GM11168 (cell line): ENCODE data around the gene SCAMP5.

ENCODE experiments used
- in situ Hi-C: fragments of 300-500 bp; cut with MboI; formaldehyde crosslinking; loops from one replicate; pipeline ENCODE4 v1.12.0; 2022; ENCODE audit warnings: low sequenced_read_pairs; ENCODE audit not compliant: unreplicated experiment

The SCAMP5 gene

GRCh38 chr15:74995182-74995778, at the start of gene SCAMP5:
SCAMP5 (plus strand) TSS chr15:74995563; CDS start chr15:75011840, 16,277 bp downstream.
- in situ Hi-C loops: no loop called here

GRCh38 chr15:74950078-74950908, 45.1 kb upstream of the SCAMP5 start:
- in situ Hi-C loops: no loop called here

- in situ Hi-C loops: no loop called here
Measured at GRCh38 chr15:74951006-74951405, 44.4 kb upstream of the SCAMP5 start.

GRCh38 chr15:74954515-74954914, 40.8 kb upstream of the SCAMP5 start:
- in situ Hi-C loops: no loop called here

GRCh38 chr15:74955017-74955416, 40.3 kb upstream of the SCAMP5 start:
- in situ Hi-C loops: no loop called here

GRCh38 chr15:74955796-74956647, 39.3 kb upstream of the SCAMP5 start:
- in situ Hi-C loops: no loop called here

GRCh38 chr15:74956648-74957475, 38.5 kb upstream of the SCAMP5 start, which contains the start of gene RPP25:
RPP25 (minus strand) TSS chr15:74956772; CDS start chr15:74956583, 189 bp downstream.
- in situ Hi-C loops: no loop called here

GRCh38 chr15:74957476-74958035, 37.8 kb upstream of the SCAMP5 start:
- in situ Hi-C loops: no loop called here

GRCh38 chr15:74958320-74958907, 36.9 kb upstream of the SCAMP5 start:
- in situ Hi-C loops: no loop called here

GRCh38 chr15:74958908-74959585, 36.3 kb upstream of the SCAMP5 start:
- in situ Hi-C loops: no loop called here

- in situ Hi-C loops: no loop called here
Measured at GRCh38 chr15:74959586-74959939, 35.8 kb upstream of the SCAMP5 start.

- in situ Hi-C loops: no loop called here
Measured at GRCh38 chr15:74960286-74960685, 35.1 kb upstream of the SCAMP5 start.

- in situ Hi-C loops: no loop called here
Measured at GRCh38 chr15:74960995-74961588, 34.3 kb upstream of the SCAMP5 start.

GRCh38 chr15:74961616-74962015, 33.7 kb upstream of the SCAMP5 start:
- in situ Hi-C loops: no loop called here

- in situ Hi-C loops: no loop called here
Measured at GRCh38 chr15:74962219-74962618, 33.1 kb upstream of the SCAMP5 start.

- in situ Hi-C loops: no loop called here
Measured at GRCh38 chr15:74962671-74963070, 32.7 kb upstream of the SCAMP5 start.

GRCh38 chr15:74963213-74963612, 32.1 kb upstream of the SCAMP5 start:
- in situ Hi-C loops: no loop called here

GRCh38 chr15:74964794-74965193, 30.6 kb upstream of the SCAMP5 start:
- in situ Hi-C loops: no loop called here
